OCI-LY3 (cell line): ENCODE data around the gene NOS2.
"Not testable (repeated sequence)": the region's sequence is repeated elsewhere in the genome, so short reads cannot be mapped to it uniquely, and the experiment has no call there.

Source experiments
- H2AFZ ChIP-seq: fragments of 200-600, 300-600 bp; shearing (Covaris generic); 2 replicates; pipeline ENCODE4 v1.6.0; 2014; ENCODE audit warnings: antibody characterized with exemption, low read depth, low read length
- H3K27ac ChIP-seq: fragments of 200-600, 300-600 bp; sonication (generic); 2 replicates; pipeline ENCODE4 v1.5.1; 2014; ENCODE audit warnings: mild to moderate bottlenecking, low read length, moderate library complexity, mixed read lengths
- H3K27me3 ChIP-seq: fragments of 200-600, 300-600 bp; sonication (generic); 2 replicates; pipeline ENCODE4 v1.6.1; 2014; ENCODE audit warnings: low read depth, low read length, mixed read lengths
- H3K36me3 ChIP-seq: fragments of 200-600, 300-600 bp; sonication (generic); replicated peaks from 2 replicates; pipeline ENCODE3; 2014; ENCODE audit warnings: low read depth, low read length, mixed read lengths
- H3K4me1 ChIP-seq: fragments of 300-600, 200-600 bp; sonication (generic); 2 replicates; pipeline ENCODE4 v1.6.1; 2014; ENCODE audit warnings: low read length, mixed read lengths
- H3K4me2 ChIP-seq: fragments of 200-600, 300-600 bp; sonication (generic); 2 replicates; pipeline ENCODE4 v1.6.1; 2014; ENCODE audit warnings: low read length, mixed read lengths
- H3K4me3 ChIP-seq: fragments of 300-600, 200-600 bp; sonication (generic); 2 replicates; pipeline ENCODE4 v1.5.1; 2014; ENCODE audit warnings: antibody characterized with exemption, mild to moderate bottlenecking, low read length, moderate library complexity
- H3K79me2 ChIP-seq: fragments of 300-600, 200-600 bp; shearing (Covaris generic); 2 replicates; pipeline ENCODE4 v1.6.1; 2014; ENCODE audit warnings: mild to moderate bottlenecking, low read length, mixed read lengths
- H3K9ac ChIP-seq: fragments of 300-600, 200-600 bp; shearing (Covaris generic); 2 replicates; pipeline ENCODE4 v1.6.0; 2014; ENCODE audit warnings: mild to moderate bottlenecking, low read length, moderate library complexity
- H3K9me3 ChIP-seq: fragments of 200-600, 300-600 bp; shearing (Covaris generic); 2 replicates; pipeline ENCODE4 v1.6.1; 2014; ENCODE audit warnings: low read length, mixed read lengths; ENCODE audit not compliant: insufficient read depth
- H4K20me1 ChIP-seq: fragments of 200-600, 300-600 bp; sonication (generic); 2 replicates; pipeline ENCODE4 v1.6.1; 2016; ENCODE audit warnings: low read length, mixed read lengths; ENCODE audit not compliant: insufficient read depth
- CTCF ChIP-seq: fragments of 200-600, 300-600 bp; sonication (generic); IDR thresholded peaks from 2 replicates; pipeline ENCODE4 v1.5.1; 2014; ENCODE audit warnings: antibody characterized with exemption, low read length, low read depth
- EZH2phosphoT487 ChIP-seq: fragments of 200-600 bp; shearing (Covaris generic); IDR thresholded peaks from 2 replicates; pipeline ENCODE4 v1.6.1; 2018; ENCODE audit warnings: antibody characterized with exemption, mixed run types, low read depth

NOS2 gene

DNA sequence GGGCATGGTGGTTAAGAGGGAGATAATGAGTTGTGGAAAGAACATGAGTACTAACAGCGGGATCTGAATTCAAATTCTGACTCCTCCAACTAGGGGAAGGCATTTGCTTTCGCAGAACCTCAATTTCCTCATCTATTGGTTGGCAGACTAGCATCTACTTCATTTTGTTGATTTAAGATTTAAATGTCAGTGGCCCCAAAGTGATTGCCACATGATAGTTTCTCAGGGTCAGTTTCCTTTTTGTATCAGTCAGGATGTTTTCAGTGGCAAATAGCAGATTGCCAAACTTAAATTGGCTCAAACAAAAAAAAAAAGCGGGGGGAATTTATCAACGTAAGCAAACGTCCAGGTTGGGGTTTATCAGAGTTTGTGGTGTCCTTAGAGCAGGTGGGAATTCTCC is 25.1 kb upstream of the NOS2 start:
- Histone ChIP-seq H3K9me3 (no peaks in the 10 kb centered on the region), H3K4me2 (no peak overlapping the region), H3K4me1 (no peaks in the 10 kb centered on the region), H3K36me3 (no peaks in the 10 kb centered on the region), H3K27ac (no peak overlapping the region), H4K20me1 (no peaks in the 10 kb centered on the region), H2AFZ (no peak overlapping the region), H3K79me2 (no peaks in the 10 kb centered on the region), H3K27me3 (peaks cover 5% of the 10 kb centered on the region; the same call in 1 of the 2 replicates), H3K4me3 (no peak overlapping the region), H3K9ac (no peak overlapping the region)
- TF ChIP-seq CTCF (no peak), EZH2phosphoT487 (no peak)

- Histone ChIP-seq H3K36me3 (no peaks in the 10 kb centered on the region), H3K4me2 (no peak overlapping the region), H3K27ac (no peak overlapping the region), H3K4me1 (no peaks in the 10 kb centered on the region), H2AFZ (no peak overlapping the region), H3K9ac (no peak overlapping the region), H3K79me2 (no peaks in the 10 kb centered on the region), H3K27me3 (peaks cover 5% of the 10 kb centered on the region; the same call in 1 of the 2 replicates), H3K4me3 (no peak overlapping the region), H3K9me3 (no peaks in the 10 kb centered on the region), H4K20me1 (no peaks in the 10 kb centered on the region)
- TF ChIP-seq EZH2phosphoT487 (no peak), CTCF (no peak)
Observed at GRCh38 chr17:27824745-27825144, 24.4 kb upstream of the NOS2 start.

- H2AFZ ChIP-seq, result no peak overlapping the region
- H3K4me3 ChIP-seq, result no peak overlapping the region
- no peaks in the 10 kb centered on the region for H3K36me3 ChIP-seq
- H3K4me2 ChIP-seq, result no peak overlapping the region
- H3K79me2 ChIP-seq, result no peaks in the 10 kb centered on the region
- no peaks in the 10 kb centered on the region for H4K20me1 ChIP-seq
- H3K9ac ChIP-seq, result no peak overlapping the region
- no peak for TF ChIP-seq EZH2phosphoT487
- no peak for TF ChIP-seq CTCF
- no peak overlapping the region for H3K27ac ChIP-seq
- no peaks in the 10 kb centered on the region for H3K9me3 ChIP-seq
- H3K27me3 ChIP-seq, result peaks cover 5% of the 10 kb centered on the region; the same call in 1 of the 2 replicates
- no peaks in the 10 kb centered on the region for H3K4me1 ChIP-seq
Observed at GRCh38 chr17:27824176-27824715, 23.9 kb upstream of the NOS2 start.

DNA sequence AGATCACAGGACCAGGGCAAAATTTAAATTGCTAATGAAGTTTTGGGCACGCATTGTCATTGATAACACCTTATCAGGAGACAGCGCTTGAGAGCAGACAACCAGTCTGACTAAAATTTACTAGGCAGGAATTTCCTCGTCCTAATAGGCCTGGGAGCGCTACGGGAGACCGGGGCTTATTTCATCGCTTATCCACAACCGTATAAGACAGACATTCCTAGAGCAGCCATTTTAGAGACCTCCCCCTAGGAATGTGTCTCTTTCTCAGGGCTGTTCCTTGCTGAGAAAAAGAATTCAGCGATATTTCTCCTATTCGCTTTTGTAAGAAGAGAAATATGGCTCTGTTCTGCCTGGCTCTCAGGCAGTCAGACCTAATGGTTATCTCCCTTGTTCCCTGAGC is 21.8 kb upstream of the NOS2 start:
- not testable (repeated sequence) for H3K27ac ChIP-seq, H3K9me3 ChIP-seq, H3K4me2 ChIP-seq

DNA sequence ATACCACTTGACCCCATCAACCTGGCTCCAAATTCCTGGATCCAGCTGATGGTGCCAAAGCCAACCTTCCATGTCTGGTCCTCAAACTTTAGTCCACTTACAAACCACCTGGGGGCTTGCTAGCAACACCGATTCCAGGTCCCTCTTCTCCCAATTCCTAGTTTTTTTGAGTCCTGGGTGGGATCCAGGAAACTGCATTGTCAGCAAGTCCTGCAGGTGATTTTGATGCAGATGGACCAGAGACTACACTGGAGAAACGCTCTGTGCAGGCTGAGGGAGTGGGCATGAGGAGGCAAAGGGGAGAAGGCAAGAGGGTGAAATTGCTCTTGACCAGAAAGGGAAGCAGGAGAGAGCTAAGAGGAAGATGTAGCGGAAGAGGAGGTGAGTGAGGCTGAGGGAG is 21.0 kb upstream of the NOS2 start:
- Histone ChIP-seq H3K27me3 (no peaks in the 10 kb centered on the region), H3K9me3 (no peaks in the 10 kb centered on the region), H3K4me1 (no peaks in the 10 kb centered on the region), H3K4me3 (no peak overlapping the region), H3K36me3 (no peaks in the 10 kb centered on the region), H3K9ac (no peak overlapping the region), H2AFZ (no peak overlapping the region), H3K4me2 (no peak overlapping the region), H3K27ac (no peak overlapping the region), H3K79me2 (no peaks in the 10 kb centered on the region), H4K20me1 (no peaks in the 10 kb centered on the region)
- TF ChIP-seq CTCF, result no peak
- TF ChIP-seq EZH2phosphoT487, result no peak

More for the DNA sequence above, 21.8 kb upstream of the NOS2 start:
- H3K9ac ChIP-seq, H3K4me1 ChIP-seq, H3K36me3 ChIP-seq, H2AFZ ChIP-seq, H3K27me3 ChIP-seq, H3K79me2 ChIP-seq, H3K4me3 ChIP-seq, H4K20me1 ChIP-seq: not testable (repeated sequence)
